GM10248 (cell line): Measurements from ENCODE around the gene FTO.

Experiments used
- CTCF ChIA-PET: fragments of 300-600 bp; sonication (Branson Sonifier 250); formaldehyde crosslinking; extraction: SDS; loops from one replicate; lab custom pipeline; 2021; ENCODE audit warnings: antibody characterized with exemption; lab: Yijun Ruan, JAX
- POLR2A ChIA-PET: fragments of 350-650 bp; sonication (Branson Sonifier 250); formaldehyde crosslinking; extraction: SDS; loops from one replicate; lab custom pipeline; 2020; ENCODE audit warnings: antibody characterized with exemption; lab: Yijun Ruan, JAX
- DNase-seq: peaks from one replicate; pipeline ENCODE4 v3.0.0; 2012; ENCODE audit errors: extremely low spot score
- TF ChIP-seq, protein P1 (sequence below): IDR thresholded peaks from 2 replicates; pipeline ENCODE4 v1.5.1; 2012; ENCODE audit warnings: mild to moderate bottlenecking, low read depth; ENCODE audit errors: extremely low read depth, missing control alignments, control extremely low read depth

FTO gene

DNA sequence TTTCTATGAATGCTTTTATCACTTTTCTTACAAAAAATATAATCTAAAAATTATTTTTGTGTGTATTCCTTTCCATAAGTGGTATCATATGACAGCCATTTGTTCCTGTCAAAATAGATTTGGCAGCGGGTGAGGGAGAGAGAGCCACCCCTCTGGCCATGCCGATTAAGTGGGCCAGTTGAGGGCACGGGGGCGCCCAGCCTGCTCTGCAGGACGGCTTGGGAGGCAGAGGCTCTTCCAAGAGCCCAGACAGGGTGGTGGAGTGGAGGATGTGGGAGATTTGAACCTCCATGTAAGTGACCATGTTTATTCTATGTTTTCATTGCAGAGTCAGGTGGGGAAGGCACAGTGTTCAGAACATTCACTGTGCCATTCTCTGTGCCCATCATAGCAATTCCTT lies 493.8 kb downstream of the FTO start:
- DNase-seq, result no peak
- TF ChIP-seq, protein P1, sequence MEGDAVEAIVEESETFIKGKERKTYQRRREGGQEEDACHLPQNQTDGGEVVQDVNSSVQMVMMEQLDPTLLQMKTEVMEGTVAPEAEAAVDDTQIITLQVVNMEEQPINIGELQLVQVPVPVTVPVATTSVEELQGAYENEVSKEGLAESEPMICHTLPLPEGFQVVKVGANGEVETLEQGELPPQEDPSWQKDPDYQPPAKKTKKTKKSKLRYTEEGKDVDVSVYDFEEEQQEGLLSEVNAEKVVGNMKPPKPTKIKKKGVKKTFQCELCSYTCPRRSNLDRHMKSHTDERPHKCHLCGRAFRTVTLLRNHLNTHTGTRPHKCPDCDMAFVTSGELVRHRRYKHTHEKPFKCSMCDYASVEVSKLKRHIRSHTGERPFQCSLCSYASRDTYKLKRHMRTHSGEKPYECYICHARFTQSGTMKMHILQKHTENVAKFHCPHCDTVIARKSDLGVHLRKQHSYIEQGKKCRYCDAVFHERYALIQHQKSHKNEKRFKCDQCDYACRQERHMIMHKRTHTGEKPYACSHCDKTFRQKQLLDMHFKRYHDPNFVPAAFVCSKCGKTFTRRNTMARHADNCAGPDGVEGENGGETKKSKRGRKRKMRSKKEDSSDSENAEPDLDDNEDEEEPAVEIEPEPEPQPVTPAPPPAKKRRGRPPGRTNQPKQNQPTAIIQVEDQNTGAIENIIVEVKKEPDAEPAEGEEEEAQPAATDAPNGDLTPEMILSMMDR, result no peak
- ChIA-PET CTCF (interaction anchor here (1.1 to 1.2 kb wide), 2 partner anchors 12 to 15 kb away, joined by 3 read pairs; no protein-coding TSS in a partner anchor), POLR2A (no interaction called here)

DNA sequence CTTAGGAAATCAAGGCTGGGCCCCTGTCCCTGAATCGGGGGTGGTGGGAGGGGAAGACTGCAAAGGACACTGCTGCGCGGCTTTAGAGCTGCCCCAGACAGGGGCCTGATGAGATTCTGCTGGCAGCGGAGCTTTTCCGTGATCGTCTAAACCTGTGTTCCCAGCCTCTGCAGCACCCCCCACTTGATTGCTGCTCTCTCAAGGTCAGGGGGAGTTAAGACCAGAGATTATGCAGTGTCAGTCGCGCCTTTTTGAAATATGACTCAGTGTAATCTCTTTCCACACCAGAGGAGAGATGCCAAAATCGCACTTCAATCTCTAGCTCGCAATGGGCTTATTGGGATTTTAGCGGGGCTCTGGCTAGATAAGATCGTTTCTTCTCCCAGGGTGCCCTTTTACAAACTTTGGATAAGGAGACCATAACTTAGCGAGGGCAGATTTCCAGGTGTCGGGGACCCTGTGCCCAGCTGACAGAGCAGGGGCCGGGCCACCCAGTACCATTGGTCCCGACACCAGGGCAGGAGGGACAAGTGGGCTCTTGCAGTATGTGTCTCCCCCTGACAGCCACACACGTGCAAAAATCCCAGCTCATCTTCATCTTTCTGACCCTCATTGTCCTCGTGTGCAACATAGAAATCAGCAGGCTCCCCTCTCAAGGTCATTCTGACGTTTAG lies 495.7 kb downstream of the FTO start:
- ChIA-PET CTCF (no interaction called here), POLR2A (no interaction called here)
- TF ChIP-seq, protein P1, result no peak
- DNase-seq, result no peak

DNA sequence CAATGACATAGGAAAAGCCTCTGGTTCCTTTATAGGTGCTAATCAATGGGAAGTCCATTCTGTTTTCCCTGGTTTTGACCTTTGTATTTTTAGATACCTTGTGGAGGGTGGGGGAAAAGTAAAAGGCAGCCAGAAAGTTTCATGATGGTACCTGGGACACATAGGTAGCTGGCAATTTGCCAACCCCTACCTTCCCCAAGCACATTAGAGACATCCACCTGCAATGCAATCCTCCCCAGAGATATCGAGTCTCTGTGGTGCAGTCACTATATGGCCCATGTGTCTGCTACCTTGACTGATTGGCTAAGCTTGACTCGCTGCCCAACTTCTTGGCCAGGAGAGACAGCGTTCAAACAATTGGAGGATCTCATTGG lies 496.2 kb downstream of the FTO start:
- DNase-seq, result no peak
- CTCF ChIA-PET, result no interaction called here

DNA sequence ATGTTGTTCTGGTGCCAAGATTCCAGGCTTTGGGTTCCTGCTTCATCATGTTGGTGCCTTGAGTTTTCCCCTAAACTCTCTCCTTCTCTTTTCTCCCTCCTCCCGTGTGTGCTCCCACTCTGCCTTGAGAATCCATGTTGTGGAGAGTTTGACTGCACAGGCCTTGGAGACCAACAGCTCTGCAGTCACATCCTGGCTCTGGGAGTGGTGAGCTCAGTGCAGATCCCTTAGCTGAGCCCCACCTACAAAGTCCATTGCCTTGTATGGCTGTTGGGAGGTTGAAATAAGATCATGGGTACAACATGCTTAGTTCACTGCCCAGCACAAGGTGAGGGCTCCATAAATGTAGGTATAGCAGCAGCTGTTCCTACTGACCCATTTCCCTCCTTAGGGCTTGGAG lies 496.8 kb downstream of the FTO start:
- CTCF ChIA-PET, result interaction anchor here (1.7 kb wide), 1 partner anchor 8 kb away, joined by 5 read pairs; no protein-coding TSS in a partner anchor
- DNase-seq, result no peak
- TF ChIP-seq, protein P1, result no peak
- POLR2A ChIA-PET, result no interaction called here

More for the DNA sequence above, 496.2 kb downstream of the FTO start:
- POLR2A ChIA-PET, result no interaction called here
- TF ChIP-seq, protein P1, result no peak

DNA sequence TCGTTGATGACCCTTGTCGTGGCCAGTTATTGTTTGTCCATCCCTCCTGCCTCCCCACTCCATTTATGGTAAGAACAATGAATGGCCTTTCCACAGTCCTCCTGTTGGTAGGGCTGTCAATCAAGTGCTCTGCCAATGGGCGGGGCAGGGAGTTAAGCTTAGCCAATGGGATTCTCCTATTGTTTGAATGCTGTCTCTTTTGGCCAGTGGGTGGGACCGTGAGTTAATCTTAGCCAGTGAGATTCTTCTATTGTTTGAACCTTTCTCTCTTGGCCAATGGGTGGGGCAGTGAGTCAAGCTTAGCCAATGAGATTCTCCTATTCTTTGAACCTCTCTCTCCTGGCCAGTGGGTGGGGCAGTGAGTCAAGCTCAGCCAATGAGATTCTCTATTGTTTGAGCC lies 497.2 kb downstream of the FTO start:
- ChIA-PET CTCF (interaction anchor here (1.7 kb wide), 1 partner anchor 8 kb away, joined by 5 read pairs; no protein-coding TSS in a partner anchor), POLR2A (no interaction called here)
- TF ChIP-seq, protein P1, result no peak
- no peak for DNase-seq
